NCI-H2196 treated with DMSO at 0.1 percent for 48 hours (cell line): Measurements from ENCODE around the gene PPFIA4.
A peak's percentile ranks its signal among the peaks of the same experiment; 100 is the strongest.

Experiments used
- DNase-seq: peaks from one replicate; lab custom pipeline; 2025; ENCODE audit not compliant: unreplicated experiment; lab: John Stamatoyannopoulos, UW

PPFIA4 gene

DNA sequence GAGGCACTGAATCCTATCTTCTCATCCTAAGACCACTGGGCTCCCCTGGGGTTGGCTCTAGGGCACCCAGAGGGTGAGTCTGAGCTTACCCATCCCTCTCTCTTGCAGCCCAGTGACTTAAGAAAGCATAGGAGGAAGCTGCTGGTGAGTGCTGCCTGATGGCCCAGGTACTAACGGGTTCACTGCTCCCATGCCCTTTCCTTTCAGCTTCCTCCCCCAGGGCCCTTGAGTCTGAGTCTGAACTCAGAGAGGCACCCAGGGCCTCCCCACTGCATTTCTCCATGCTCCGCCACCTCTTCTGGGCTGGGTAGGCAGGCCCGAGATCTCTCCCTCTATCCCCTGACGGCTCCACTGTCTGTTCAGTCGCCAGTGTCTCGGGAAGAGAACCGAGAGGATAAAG is 29.7 kb downstream of the PPFIA4 start:
- DNase-seq, result no peak

DNA sequence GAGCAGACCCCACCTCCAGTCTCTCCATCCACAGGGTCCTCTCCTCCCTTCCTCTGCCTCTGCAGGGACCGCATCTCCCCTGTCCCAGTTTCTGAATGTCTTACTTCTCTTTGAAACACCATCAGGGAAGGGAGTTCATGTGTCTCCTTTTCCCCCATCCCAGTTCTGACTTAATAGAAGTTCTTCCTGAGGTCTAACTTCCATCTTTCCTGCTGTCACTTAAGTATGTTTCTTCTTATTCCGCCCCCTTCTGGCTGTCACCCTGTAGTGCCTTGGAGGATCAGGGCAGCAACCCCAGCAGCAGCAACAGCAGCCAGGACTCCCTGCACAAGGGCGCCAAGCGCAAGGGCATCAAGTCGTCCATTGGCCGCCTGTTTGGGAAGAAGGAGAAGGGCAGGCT is 30.2 kb downstream of the PPFIA4 start:
- no peak for DNase-seq

DNA sequence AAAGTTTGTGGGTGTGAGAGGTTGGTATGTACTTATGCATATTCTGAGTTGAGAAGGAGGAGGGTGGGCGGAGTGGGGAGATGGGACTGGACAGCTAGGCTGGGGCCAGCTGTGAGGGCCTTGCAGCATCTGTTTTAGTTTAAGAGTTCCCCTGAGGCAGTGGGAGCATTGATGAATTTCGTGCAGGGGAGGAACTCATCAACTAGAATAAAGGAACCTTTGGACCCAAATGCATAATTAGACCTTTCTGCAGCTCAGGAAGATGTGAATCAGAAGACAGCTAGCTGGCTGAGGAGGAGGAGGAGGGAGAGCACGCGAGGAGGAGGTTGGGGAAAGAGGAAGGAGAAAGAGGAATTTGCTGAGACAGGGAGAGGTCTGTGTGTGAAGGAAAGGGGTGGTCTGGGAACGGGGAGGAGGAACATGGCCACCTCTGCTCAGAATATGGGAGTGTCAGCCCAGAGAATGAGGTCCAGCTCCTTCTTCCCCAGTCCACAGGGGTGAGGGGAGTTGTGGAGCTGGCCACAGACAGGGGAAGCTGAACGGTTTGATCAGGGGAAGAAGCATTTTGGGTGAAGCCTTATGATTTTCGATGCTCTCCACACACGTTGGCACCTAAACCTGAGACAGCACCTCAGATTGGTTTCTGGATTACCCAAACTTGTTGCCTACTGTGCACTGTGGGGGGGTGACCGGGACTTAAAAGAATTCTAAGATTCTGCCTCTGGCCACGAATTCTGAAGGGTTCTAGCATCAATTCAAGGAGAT is 31.8 kb downstream of the PPFIA4 start:
- no peak for DNase-seq

DNA sequence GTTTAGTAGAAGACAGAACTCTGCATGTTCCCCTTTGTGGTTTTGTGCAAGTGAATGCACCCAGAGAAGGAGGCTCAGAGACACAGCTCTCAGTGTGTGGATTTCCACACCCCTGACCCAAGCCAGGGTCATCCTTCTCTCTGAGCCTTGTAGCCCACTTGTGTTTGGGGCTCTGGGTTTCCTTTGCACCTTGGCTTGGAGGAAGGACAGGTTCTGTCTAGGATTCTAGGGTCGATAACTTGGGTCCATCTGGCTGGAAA is 32.3 kb downstream of the PPFIA4 start:
- no peak for DNase-seq

DNA sequence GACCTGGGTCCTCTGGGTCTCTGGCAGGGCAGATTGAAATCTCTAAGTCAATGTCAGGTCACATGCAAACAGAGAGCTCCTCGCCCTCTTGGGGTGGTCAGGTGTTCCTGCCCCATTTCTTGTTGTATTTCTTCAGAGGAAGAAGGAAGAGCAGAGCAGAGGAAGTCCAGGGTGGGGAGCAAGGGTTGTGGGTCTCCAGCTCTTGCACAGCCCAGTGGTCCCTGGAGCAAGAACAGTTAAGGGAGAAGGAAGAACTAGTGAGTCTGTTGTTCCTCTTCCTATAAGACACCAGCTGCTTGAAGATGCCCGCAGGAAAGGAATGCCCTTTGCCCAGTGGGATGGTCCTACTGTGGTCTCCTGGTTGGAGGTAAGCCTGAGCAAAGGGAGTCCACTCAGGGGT is 33.2 kb downstream of the PPFIA4 start:
- DNase-seq, result no peak

DNA sequence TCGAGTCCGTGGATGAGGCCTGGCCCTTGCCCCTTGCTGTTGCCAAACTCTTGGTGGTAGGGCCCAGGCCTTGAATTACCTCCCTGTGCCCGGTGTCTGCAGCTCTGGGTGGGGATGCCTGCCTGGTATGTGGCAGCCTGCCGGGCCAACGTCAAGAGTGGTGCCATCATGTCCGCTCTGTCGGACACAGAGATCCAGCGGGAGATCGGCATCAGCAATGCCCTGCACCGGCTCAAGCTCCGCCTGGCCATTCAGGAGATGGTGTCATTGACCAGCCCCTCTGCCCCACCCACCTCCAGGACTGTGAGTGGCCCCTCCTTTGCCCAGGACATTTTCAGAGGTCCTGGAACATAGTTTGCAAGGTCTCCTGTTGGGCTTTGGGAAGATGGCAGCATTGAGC is 33.8 kb downstream of the PPFIA4 start:
- no peak for DNase-seq

DNA sequence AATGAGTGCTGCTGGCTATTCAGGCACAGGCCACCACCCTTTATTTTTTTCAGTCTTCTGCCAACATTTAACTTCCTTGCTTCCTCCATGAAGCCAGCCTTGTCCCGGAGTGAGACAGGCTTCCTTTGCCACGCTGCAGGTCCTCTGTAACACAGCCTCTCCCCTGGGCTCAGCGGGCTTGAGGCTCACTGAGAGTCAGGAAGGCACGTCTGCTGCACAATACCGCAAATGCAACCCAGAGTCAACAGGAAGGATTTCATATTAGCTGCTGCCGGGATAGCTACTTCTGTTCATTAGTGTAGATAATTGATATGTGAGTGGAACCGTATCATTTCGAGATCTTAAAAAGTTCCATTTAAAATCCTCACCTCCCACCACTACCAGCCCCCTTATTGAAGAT is 37.0 kb downstream of the PPFIA4 start:
- no peak for DNase-seq

DNA sequence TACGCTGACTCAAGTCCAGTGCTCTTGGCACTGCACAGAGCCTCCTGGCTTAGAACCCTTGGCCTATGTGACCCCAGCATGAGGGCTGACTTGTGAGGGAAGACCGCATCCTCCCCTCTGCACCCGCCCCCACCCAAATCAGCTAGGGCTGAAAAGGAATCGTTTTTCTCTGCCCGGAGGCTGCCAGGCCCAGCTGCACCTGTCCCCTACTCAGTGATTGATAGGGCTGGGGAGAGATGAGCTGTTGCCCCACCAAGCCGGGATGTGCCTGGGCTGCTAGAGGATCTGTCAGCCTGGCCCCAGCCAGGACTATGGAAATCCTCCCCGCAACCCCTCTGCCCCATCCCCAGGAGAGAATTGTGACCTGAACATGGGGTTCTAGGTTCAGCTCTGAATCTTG is 38.9 kb downstream of the PPFIA4 start:
- no peak for DNase-seq

DNA sequence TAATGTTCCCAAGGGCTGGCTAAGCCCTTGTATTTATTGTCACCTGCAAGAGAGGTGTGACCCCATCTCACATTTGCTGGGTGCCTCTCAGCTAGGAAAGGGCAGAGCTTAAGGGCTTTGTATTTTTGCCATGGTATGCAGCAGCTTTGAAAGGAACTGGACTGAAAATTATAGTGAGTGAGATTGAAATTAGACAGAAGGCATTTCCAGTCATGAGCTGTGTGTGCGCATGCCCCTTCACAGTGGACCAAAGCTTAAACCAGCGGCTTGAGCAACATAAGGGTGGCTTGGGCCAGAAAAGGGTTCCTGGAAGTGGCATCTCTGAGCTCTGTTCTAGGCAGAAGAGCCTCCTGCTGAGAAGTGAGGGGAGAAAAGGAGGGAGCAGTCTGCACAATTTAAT is 39.7 kb downstream of the PPFIA4 start:
- DNase-seq, result no peak

DNA sequence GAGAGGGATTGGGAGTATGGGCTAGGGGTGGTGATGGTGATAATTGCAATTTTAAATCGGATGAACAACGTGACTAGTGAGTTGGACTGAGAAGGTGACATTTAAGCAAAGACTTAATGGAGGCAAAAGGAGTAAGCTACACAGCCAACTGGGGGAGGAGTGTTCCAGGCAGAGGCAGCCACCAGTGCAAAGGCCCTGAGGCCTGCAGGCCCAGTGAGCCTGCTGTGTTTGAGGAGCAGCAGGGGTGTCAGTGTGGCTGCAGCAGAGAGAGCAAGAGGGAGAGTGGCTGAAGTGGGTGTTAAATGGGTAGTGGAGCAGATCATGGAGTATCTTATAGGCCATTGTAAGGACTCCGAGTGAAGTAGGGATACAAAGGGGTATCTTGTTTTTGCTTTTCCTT is 40.7 kb downstream of the PPFIA4 start:
- DNase-seq, result no peak

DNA sequence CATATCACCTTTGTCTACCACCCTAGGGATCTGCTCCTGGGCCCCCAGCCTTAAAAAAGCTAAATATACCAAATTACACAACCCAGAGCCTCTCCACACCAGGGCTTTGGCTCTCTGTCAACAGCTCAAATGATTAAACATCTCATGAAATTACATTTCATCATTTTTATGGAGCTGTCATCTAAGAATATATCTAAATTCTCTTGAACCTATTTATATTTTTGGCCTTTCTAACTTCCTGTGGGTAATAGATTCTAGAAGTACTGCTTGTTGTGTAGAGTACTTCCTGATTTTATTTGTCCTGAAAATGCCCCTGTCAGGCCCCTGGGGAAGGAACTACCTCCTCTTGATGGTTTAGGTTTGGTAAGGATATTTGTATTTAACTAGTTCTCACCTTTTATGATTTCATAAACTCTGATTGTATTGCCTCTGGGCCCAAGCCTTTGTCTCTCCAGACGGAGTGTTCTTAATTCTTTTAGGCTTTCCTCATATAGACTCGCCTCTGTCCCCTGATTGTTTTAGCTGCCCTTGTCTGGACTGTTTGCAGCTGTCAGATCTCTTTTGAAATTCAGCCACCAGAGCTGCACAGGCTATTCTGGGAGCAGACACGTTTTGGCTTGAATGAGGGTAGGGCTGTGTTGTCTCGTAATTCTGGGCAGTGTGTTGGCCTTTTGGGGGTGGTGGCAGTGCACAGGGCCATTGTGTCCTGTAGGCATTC is 42.9 kb downstream of the PPFIA4 start:
- DNase-seq, result no peak

DNA sequence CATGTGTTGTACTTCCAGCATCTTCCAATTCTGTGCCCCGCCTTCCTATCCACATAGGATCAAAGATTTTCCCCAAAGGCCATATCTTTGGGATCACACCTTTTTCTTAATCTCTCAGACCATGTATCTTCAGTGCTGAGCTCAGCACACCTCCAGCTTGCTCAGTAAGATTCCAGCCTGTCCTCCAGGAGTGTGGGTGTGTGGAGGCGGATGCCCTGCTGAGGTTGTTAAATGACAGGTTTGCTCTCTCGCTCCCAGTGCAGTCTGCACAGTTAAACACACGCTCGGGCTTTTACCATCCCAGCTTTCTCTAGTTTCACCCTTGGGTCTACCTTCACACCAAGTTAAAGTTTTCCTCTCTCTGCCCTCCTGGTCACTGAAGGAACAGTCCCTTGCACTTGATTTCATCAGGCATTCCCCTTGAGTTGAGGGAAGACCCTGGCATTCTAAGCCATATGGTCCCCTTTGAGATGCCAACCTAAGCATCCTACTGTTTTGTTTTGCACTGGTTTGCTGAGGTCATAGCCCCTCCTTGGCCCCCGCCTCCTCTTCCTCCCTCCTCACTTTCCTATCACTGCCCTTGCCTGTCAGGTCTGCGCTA is 45.8 kb downstream of the PPFIA4 start:
- no peak for DNase-seq

DNA sequence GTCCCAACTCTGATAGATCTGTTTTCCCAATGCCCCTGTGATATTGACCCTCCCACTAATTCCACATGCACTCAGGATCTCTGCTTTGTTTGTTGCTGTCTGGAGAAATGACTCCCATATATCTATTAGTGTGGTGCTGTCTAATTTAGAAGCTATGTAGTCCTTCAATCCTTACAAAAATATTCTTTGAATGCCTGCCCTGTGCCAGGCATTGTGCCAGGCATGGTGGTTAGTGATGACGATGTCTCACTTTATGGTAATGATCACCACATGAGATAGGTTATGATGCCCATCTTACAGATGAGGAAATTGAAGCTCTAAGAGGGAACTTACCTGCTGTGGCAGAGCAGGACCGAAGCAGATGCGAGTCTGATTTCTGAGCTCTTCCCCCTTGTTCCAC is 46.6 kb downstream of the PPFIA4 start:
- no peak for DNase-seq

DNA sequence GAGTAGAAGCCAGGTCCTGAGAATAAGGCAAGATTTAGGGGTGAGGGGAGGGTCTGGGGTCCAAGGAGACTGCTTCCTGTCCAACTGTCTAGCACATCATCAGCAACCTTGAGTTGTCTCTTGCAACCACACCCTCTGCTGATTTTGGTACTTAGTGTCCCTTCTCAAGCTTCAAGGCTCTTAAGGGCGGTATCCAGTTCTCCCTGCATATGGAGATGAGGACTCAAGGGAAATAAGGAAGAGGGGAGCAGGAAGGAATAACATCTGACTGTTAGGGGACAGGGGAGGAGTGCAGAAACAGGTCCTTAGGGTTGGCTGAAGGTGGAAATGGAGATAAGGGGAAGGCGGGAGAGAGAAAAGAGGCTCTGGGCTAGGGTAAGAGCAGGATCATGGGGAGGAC is 47.2 kb downstream of the PPFIA4 start:
- DNase-seq, result no peak

DNA sequence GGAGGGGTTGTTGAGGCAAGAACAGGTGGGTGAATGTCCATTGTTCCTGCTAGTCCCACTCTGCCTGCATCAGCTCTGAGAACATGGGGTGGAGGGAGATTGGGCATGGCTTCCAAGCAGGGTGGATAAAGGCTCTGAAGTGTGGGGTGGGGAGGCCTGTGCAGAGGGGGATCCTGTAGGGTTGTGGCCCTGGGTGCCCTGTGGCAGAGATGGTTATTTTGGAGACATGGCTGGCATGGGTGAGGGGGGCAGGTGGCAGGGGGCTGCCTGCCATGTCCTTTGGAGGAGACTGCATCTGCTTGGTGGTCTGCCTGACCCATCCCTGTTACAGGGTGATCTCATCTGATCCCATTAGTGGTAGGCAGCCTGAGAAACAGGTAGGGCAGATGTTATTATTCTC is 48.3 kb downstream of the PPFIA4 start:
- no peak for DNase-seq

DNA sequence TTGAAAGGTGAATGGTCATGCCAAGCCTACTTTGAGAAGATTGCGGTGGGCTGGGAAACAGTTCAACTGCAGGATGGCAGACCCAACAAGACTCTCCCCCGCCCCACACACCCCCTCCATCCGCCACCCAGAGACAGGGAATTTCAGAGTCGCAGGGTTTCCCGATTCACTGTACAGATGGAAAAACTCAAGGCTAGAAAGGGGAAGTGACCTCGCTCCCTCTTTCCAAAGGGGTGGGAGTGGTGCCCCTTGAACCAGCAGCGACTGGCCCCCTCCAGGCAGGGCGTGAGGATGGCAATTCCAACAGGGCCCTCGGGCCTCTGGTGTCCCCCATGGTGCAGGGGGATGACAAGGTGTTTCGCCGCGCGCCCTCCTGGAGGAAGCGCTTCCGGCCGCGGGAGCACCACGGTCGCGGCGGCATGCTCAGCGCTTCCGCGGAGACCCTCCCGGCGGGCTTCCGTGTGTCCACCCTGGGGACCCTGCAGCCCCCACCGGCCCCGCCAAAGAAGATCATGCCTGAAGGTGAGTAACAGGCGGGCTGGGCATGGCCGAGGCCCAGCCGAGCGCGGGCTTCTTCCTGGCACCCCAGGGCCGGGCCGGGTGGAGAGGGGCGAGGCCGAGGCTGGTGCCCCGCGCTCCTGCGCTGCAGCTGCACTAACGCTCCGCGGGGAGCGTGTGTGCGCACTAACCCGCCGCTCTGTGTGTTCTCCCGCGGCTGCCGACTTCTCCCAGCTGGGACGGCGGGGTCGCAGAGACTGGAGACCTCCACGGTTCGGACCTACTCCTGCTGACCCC is 49.1 kb downstream of the PPFIA4 start:
- DNase-seq, result no peak

DNA sequence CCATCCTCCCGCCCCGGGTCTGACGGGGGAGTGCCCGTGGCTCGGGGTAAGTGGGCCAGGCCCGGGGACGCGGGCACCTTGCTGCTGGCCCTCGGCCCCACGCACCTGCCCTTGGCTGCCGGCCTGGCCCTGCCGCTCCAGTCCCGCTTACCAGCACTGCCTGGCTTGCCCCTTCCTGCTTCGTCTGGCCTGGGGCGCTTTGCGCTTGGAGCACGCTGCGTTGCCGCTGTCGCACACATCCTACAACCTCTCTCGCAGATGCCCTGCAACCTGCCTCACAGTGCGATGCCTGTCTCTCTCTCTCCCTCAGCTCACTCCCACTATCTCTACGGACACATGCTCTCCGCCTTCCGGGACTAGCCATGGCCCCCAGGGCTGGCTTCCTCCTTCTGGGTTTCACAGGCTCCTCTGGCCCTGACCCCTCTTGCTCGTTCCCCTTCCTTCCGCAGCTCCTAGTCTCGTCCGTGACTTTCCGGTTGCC is 49.8 kb downstream of the PPFIA4 start:
- no peak for DNase-seq

DNA sequence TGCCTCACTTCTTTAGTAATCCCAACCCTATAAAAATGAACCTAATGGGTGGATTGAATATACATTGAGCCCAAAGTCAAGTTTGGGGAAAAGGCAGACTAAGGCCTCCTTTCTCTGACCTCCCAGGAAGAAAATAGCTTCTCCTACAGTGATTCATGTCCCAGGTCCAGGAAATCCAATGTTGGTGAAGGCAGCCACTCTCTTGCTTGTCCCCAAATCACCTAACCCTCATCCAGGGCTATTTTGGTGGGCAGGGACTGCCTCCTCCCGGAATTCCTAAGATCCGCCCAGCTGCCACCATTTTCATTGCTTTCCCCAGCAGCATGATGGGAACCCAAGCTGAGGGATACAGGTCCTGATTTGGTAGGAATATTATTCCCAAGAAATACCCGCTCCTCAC is 51.1 kb downstream of the PPFIA4 start:
- DNase-seq, result no peak

DNA sequence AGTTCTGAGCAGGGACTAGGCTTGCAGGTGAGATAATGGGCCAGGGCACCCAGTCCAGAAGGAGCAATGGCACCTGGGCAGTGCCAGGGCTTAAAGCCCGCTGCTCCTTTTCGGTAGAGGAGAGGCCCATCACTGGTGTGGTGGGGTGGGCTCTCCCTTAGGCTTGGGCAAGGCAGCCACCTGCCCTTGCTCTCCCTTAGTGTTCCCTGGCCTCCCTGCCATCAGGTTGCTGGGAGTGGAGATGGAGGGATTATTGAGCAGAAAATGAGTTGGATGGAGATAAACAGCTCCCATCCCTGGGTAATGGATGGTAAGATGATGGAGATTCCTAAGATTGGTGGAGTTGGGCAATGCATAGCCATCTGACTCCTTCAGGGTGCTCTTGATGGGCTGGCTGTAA is 51.7 kb downstream of the PPFIA4 start:
- peak; percentile 42 for DNase-seq

DNA sequence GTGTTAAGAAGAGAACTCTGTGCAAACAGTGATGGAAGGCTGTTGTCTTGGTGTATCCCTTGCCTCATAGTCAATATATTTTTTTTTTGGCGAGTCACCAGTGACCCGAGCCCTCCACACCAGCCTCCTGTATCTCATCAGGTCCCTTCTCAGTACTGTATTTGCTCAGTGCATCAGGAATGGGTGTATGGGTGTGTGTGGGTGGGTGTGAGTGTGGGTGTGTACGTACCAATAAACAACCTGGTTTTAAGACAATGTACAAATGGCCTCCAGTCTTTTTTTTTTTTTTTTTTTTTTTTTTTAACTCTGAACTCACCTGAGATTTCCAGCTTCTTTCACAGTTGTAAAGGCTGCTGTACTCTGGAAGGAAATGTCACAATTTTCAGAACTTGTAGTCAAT is 52.2 kb downstream of the PPFIA4 start:
- no peak for DNase-seq

DNA sequence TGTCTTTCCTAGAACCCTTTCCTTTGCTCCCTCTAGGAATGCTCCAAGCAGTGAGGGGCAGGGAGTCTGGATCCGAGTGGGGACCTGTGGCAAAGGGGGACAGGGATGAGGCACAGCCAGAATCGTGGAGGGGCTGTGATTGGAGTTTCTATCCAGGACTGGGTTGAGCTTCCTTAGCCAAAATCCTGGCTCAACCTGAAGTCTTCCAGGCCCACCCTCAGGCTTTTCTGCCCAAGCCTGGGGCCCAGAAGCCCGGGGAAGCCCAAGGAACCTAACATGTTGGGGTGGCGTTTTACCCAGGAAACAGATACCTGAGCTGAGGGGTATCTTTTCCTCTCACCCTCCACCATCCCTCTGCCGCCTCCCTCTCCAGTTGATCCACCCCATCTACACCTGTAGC is 54.2 kb downstream of the PPFIA4 start:
- DNase-seq, result no peak
